GM19324 (cell line): ENCODE measurements around the gene CTNNA3.

Source experiments
- ATAC-seq: cut with Tn5 transposase; IDR thresholded peaks from one replicate; pipeline ENCODE4 v1.9.1; 2021; ENCODE audit warnings: mild to moderate bottlenecking, moderate library complexity; ENCODE audit not compliant: unreplicated experiment, low FRiP score

The CTNNA3 gene

GRCh38 chr10:66837335-66837734 lies 858.7 kb downstream of the CTNNA3 start:
- ATAC-seq, result no peak

DNA sequence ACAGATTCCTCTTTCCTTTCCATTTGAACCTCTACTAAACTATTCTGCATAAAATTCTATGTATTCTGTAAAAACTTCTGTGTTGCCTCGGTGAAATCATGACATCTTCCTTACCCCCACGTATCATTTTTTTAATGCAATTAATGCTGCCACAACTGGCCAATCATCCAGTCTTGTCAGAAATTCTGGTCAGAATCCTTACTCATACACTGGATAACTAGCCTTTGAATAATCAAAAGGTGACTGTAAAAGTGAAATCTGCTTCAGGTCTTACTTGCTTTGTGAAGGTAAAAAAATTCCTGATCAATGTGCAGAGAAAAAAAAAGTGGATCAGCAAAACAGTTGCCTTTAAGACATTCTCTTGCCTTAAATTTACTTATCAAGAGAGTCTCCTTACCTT lies 859.2 kb downstream of the CTNNA3 start:
- ATAC-seq, result no peak

DNA sequence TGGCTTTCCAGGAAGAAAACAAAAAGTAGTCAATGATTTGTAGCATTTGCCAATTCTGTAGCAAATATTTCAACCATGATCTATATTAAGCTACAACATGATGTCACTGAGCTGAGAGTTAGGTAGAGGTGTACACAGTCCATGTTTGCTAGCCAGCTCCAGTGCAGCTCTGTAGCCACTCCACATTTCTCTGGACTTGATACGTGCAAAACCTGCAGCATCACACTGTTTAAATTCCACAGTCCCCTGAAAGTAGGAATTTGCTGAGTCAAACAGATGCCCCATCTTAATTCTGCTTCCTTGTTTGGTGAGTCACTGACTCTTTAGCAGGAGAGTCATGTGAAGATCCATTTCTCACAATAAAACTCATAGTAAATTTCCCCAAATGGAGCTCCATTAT lies 859.9 kb downstream of the CTNNA3 start:
- ATAC-seq, result no peak

GRCh38 chr10:66835400-66835799 lies 860.6 kb downstream of the CTNNA3 start:
- no peak for ATAC-seq

- no peak for ATAC-seq
These were observed 861.2 kb downstream of the CTNNA3 start for GRCh38 chr10:66834802-66835201.

DNA sequence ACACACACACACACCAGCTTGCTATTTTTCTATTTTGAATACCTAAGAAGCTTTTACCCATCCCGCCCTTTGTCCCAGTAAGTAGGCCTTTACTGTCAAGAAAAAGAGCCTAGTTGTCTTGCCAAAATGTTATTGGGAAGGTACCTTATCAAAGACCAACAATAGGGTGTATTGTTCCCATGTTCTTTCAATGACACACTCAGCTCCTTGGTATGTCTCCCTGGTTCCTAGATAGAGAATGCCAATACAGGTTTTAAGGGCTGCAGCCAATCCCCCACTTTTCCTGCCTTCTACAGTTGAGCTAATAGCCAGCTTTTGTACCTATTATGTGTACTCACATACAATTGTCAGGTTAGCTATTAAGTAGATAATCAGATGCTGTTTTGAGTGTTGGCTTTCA lies 862.1 kb downstream of the CTNNA3 start:
- no peak for ATAC-seq

DNA sequence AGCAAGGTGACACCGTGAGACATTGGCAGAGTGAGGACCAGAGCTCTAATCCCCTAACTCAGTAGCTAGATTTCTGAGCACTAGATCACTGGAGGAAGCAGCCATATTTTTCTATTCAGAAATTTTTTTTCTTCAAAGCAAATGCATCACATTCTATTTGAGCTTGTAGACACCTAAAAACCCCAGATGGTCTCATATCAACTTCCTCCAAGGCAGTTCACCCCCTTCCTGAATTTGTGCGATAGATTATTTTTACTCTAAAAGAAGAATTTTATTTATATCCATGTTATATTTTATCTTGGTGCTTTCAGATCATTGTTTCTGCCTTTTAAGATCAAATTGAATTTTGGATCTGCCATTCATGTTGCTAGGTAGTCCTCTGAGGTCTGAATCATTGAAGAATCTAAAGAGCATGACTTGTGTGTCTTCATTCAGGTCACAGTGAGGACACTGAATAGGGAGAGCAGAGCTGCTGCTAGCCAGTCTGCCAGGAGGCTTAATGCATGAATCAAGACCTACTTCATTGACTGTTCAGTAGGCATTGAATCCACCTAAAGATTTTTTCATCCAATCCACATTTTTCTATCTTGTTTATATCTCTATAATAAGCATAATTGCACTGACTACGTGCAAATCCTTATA lies 863.1 kb downstream of the CTNNA3 start:
- no peak for ATAC-seq

- no peak for ATAC-seq
These were observed 867.0 kb downstream of the CTNNA3 start for GRCh38 chr10:66828957-66829356.

- ATAC-seq, result no peak
These were observed 868.6 kb downstream of the CTNNA3 start for GRCh38 chr10:66827353-66827752.

DNA sequence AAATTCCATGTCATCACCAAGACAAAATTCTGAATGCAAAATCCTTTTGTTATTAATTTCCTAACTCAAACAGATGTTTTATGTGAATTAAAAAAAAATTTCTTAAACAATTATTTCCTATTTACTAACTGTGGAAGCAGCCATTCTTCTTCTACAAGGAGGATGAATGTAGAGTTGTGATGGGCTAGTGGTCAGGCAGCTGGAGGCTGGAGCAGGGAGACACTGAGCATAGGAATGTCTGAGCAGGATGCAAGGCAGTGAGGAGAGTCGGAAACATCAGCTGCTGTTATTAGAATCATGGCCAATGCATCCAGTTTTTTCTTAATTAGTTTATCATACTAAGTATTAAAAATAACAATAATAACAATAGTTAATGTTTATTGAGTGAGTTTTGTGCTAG lies 872.7 kb downstream of the CTNNA3 start:
- ATAC-seq, result no peak

- no peak for ATAC-seq
These were observed 873.2 kb downstream of the CTNNA3 start for GRCh38 chr10:66822801-66823200.

- no peak for ATAC-seq
These were observed 876.3 kb downstream of the CTNNA3 start for GRCh38 chr10:66819691-66820090.

- no peak for ATAC-seq
These were observed 882.9 kb downstream of the CTNNA3 start for GRCh38 chr10:66813122-66813521.

- no peak for ATAC-seq
These were observed 884.8 kb downstream of the CTNNA3 start for GRCh38 chr10:66811211-66811610.

DNA sequence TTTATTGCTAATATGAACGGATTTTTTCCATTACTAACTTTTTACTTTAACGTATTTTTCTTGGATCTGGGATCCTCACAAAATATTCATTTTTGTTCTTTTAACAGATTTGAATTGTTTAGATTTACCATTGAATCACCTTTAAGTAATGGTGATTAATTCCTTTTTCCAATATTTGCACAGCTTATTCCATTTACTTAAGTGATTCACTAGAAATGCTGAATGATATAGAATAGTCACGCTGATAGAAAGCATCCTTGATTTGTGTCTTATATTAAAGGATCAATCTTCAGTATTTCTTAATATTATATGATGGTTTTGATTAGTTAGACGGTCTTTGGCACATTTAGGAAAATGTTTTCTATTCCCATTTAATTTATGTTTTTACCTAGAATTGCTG lies 886.6 kb downstream of the CTNNA3 start:
- no peak for ATAC-seq

GRCh38 chr10:66805612-66806011 lies 890.4 kb downstream of the CTNNA3 start:
- no peak for ATAC-seq

DNA sequence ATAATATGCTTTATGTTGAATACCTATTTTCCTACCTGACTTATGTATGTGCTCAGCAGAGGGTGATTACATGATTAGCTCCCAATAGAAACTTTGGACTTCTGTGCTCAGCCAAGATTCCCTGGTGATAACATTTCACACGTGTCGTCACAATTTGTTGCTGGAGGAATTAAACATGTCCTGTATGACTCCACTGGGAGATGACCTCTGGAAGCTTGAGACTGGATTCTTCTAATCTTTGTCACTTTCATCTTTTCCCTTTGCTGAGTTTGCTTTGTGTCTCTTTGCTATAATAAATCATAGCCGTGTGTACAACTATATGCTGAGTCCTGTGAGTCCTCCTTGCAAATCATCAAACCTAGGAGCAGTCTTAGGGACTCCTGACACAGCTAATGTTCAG lies 891.0 kb downstream of the CTNNA3 start:
- ATAC-seq, result no peak

GRCh38 chr10:66803174-66803573 lies 892.8 kb downstream of the CTNNA3 start:
- ATAC-seq, result no peak

DNA sequence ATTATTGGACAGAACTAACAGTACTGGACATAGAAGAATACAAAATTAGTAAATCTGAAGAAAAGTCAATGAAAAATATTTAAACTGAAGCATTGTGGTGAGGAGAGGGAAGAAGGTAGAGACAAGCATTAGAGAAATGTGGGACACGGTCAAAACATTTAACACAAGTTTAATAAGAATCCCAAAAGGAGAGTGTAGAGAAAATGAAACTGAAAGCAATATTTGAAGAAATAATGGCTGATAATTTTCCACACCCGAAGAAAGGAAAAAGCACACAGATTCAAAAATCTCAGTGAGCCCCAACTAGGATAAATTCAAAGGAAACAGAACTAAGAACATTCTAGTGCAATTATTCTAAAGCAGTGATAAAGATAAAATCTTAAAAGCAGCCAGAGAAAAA lies 896.5 kb downstream of the CTNNA3 start:
- ATAC-seq, result no peak

DNA sequence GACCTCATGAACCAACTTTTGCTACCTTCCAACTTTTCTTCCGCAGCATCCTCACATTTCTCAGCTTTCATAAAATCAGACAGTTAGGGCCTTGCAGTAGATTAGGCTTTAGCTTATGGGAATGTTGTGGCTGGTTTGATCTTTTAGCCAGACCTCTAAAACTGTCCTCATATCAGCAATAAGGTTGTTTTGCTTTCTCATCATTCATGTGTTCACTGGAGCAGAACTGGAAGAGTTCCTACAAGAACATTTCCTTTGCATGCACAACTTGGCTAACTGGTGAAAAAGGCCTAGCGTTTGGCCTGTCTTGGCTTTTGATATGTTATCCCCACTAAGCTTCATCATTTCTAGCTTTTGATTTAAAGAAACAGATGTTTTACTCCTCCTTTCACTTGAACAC lies 900.1 kb downstream of the CTNNA3 start:
- ATAC-seq, result no peak

- ATAC-seq, result no peak
These were observed 903.6 kb downstream of the CTNNA3 start for GRCh38 chr10:66792441-66792840.

DNA sequence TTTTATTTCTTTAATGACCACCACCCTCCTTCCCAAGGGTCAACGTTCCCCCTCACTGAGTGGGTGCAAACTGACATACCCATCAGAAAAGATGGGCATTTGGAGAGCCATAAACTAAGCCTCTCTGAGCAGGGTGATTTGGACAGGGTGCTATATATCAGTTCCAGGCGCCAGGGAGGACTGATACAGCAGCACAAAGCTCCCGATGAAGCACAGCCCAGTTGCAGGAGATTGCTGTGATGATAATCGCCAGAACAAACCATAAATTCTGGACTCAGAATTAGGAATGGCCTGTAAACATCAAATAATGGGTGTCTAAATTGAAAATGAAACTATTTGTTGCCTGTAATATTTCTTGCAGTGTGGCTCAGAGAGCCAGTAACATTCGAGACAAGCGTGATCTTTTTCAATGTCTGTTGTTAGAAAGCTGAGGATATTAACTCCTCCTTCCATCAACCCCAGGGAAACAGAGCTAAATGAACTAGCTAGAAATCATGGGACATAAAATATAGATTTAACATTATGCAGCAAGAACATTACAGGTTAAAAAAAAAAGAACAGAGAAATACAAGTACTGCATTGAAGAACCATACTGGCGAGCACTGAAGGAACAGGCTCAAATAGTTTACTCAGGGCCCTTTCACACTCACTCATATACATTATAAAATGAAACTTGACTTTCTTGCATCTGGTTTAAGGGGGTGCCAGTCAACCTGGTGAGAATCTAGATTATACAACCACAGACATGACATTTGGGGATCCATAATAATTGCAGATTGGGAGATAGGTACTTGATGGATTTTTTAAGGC lies 907.6 kb downstream of the CTNNA3 start:
- no peak for ATAC-seq
